Mesendoderm (in vitro differentiated cells): ENCODE results near the gene GRM5.

Source experiments
- DNase-seq: peaks from one replicate; pipeline ENCODE4 v3.0.0; 2013
- H2AK5ac ChIP-seq: 2 replicates; pipeline ENCODE4 v1.6.1; 2013; ENCODE audit warnings: low read length, inconsistent platforms
- H2BK120ac ChIP-seq: 2 replicates; pipeline ENCODE4 v1.6.1; 2013; ENCODE audit warnings: low read depth, mild to moderate bottlenecking, low read length, moderate library complexity, mixed read lengths
- H2BK15ac ChIP-seq: replicated peaks from 2 replicates; pipeline ENCODE4 v1.6.1; 2013; ENCODE audit warnings: low read depth, mild to moderate bottlenecking, moderate library complexity
- H2BK5ac ChIP-seq: 2 replicates; pipeline ENCODE4 v1.6.1; 2013; ENCODE audit warnings: low read length, inconsistent platforms
- H3K18ac ChIP-seq: 2 replicates; pipeline ENCODE4 v1.6.1; 2013; ENCODE audit warnings: mild to moderate bottlenecking, low read length, mixed read lengths
- H3K23ac ChIP-seq: one replicate; pipeline ENCODE4 v1.6.1; 2013; ENCODE audit warnings: low read length
- H3K27ac ChIP-seq: 2 replicates; pipeline ENCODE4 v1.5.1; 2013; ENCODE audit warnings: low read depth, mild to moderate bottlenecking, inconsistent platforms, low read length, moderate library complexity
- H3K27me3 ChIP-seq: 2 replicates; pipeline ENCODE4 v1.6.1; 2013; ENCODE audit warnings: low read length, control low read depth, mild to moderate bottlenecking, inconsistent platforms; ENCODE audit not compliant: insufficient read depth, poor library complexity
- H3K36me3 ChIP-seq: 2 replicates; pipeline ENCODE4 v1.6.1; 2013; ENCODE audit warnings: low read length, inconsistent platforms; ENCODE audit not compliant: control insufficient read depth, insufficient read depth
- H3K4ac ChIP-seq: one replicate; pipeline ENCODE4 v1.6.1; 2013; ENCODE audit warnings: low read depth, mild to moderate bottlenecking, low read length, moderate library complexity
- H3K4me1 ChIP-seq: 2 replicates; pipeline ENCODE4 v1.6.1; 2013; ENCODE audit warnings: low read depth, low read length, inconsistent platforms; ENCODE audit not compliant: control insufficient read depth
- H3K4me2 ChIP-seq: 2 replicates; pipeline ENCODE4 v1.6.1; 2013; ENCODE audit warnings: low read length
- H3K4me3 ChIP-seq: 2 replicates; pipeline ENCODE4 v1.5.1; 2013; ENCODE audit warnings: mild to moderate bottlenecking, low read length
- H3K56ac ChIP-seq: one replicate; pipeline ENCODE4 v1.6.1; 2013; ENCODE audit warnings: low read length
- H3K79me1 ChIP-seq: 2 replicates; pipeline ENCODE4 v1.6.1; 2013; ENCODE audit warnings: low read length, inconsistent platforms
- H3K79me2 ChIP-seq: 2 replicates; pipeline ENCODE4 v1.6.1; 2013; ENCODE audit warnings: mild to moderate bottlenecking, low read length; ENCODE audit not compliant: control insufficient read depth, insufficient read depth
- H3K9ac ChIP-seq: 2 replicates; pipeline ENCODE4 v1.6.1; 2013; ENCODE audit warnings: low read length, inconsistent platforms
- H4K5ac ChIP-seq: one replicate; pipeline ENCODE4 v1.6.1; 2013; ENCODE audit warnings: low read length
- H4K8ac ChIP-seq: one replicate; pipeline ENCODE4 v1.6.1; 2013; ENCODE audit warnings: low read depth, mild to moderate bottlenecking, control low read depth, low read length, moderate library complexity
- WGBS: extraction: QIAGEN DNeasy Blood & Tissue Kit; methylation state at CpG from one replicate; pipeline ENCODE4 v1.1.7; 2013; ENCODE audit warnings: low lambda C conversion rate, missing lambda C conversion rate; ENCODE audit not compliant: insufficient coverage; ENCODE audit errors: extremely low coverage; 5-methylcytosine and 5-hydroxymethylcytosine counted together

GRM5 gene

DNA sequence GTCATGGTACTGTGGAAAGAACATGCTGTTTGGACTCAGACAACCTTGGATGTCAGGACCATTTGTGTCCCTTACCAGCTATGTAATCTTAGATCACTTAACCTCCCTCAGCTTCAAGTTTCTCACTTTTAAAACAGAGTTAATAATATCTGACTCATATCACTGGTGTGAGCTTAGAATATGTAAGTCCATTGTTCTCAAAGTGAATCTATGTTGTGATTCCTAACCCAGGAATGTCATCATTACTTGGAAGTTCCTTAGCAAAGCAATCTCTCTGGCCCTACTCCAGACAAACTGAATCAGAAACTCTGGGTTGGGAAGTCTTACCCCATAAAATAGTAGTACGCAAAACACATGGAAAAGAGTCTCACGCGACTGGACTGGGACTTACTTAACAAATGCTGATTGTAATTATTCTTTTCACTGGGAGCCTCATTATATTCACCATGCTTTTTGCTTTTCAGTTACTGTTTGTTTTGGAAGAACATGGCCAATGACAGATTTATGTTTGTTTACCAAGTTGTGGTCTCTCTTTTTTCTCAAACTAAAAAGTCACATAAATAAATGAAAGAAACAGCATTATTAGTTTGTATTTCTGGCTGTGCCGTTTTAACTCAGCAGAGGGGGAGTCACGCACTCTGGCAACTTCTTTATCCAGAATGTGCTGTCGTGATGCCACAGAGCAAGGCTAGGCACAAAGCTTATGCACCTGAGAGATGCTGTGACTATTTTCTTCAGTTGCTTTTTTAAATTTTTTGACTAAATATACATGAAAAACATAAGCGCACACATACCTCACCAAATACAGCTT is 510.6 kb downstream of the GRM5 start:
- WGBS, result no CpG with 5 or more reads among the region's 7 CpGs
- Histone ChIP-seq H3K4me2 (no peak overlapping the region), H3K79me2 (no peaks in the 10 kb centered on the region), H3K27ac (no peak overlapping the region), H3K56ac (no peak overlapping the region), H2BK5ac (no peak overlapping the region), H3K4ac (no peak overlapping the region), H4K5ac (no peak overlapping the region), H3K9ac (no peak overlapping the region), H3K36me3 (no peaks in the 10 kb centered on the region), H2BK15ac (no peak overlapping the region), H3K4me1 (peaks cover 3% of the 10 kb centered on the region), H3K4me3 (no peak overlapping the region), H3K18ac (no peak overlapping the region), H3K27me3 (no peaks in the 10 kb centered on the region), H2AK5ac (no peak overlapping the region), H2BK120ac (no peak overlapping the region), H3K23ac (no peak overlapping the region), H4K8ac (no peak overlapping the region), H3K79me1 (no peaks in the 10 kb centered on the region)
- DNase-seq, result peak; percentile 22

DNA sequence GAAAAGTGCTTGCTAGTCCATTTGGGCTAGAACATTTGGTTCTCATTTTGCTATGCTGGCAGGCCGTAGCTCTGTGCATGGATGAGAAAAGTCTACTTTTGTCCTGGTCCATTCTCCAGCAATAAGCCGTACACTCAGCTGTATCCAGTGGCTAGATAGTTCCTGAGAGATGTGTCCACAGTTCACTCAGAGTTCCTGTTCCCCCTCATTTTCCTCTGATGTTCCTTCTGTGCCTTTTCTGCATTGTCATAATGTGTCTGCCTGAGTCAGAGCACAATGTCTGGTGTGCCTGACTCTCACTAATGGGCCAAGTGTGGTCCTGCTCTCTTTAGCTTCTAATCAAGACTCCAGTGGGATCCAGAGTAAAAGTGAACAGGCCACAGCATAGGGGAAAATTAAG is 512.6 kb downstream of the GRM5 start:
- no CpG with 5 or more reads among the region's 2 CpGs for WGBS
- no peak overlapping the region for H3K27ac ChIP-seq

DNA sequence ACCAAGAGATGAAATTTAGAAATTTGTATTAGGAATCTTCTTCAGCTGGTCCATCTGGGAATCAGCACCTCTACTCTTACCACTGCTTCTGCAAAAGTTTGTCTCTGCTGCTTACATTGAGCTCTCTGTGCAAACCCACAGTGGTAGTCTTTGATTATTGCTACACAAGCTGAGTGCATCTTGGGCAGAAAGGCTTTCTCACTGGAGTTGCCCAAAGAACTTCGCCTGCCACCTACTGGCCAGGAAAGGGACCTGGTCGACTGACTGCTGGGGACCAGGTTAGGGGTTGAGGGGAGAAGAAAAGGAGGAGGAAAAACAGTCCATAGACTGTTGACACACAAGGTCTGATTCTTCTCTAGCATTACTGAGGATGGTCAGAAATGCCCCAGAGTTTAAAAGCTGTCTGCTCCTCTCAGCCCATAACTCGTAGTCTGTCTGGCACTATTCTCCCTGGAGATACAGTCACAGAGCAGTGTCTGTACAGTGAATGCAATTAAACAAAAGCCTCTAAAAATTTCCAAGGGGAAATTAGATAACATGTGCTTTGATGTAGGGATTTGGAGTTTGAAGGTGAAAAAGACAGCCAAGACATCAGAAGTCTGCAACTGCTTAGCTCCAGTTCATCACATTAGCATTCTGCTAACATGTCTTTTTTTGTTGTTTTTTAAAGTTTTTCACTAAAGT is 513.3 kb downstream of the GRM5 start:
- H3K36me3 ChIP-seq, result no peaks in the 10 kb centered on the region
- no peak overlapping the region for H3K4me2 ChIP-seq
- WGBS, result no CpG with 5 or more reads among the region's 3 CpGs
- H3K27ac ChIP-seq, result no peak overlapping the region
- no peak overlapping the region for H2AK5ac ChIP-seq
- no peak overlapping the region for H2BK15ac ChIP-seq
- H3K79me1 ChIP-seq, result no peaks in the 10 kb centered on the region
- H3K23ac ChIP-seq, result no peak overlapping the region
- no peak overlapping the region for H2BK5ac ChIP-seq
- H3K56ac ChIP-seq, result no peak overlapping the region
- no peak overlapping the region for H4K5ac ChIP-seq
- H3K4me1 ChIP-seq, result peaks cover 3% of the 10 kb centered on the region
- H3K4ac ChIP-seq, result no peak overlapping the region
- H3K27me3 ChIP-seq, result no peaks in the 10 kb centered on the region
- no peak overlapping the region for H3K4me3 ChIP-seq
- no peaks in the 10 kb centered on the region for H3K79me2 ChIP-seq
- no peak overlapping the region for H4K8ac ChIP-seq
- H3K9ac ChIP-seq, result no peak overlapping the region
- H3K18ac ChIP-seq, result no peak overlapping the region
- peak; percentile 77 for DNase-seq
- no peak overlapping the region for H2BK120ac ChIP-seq

More for the DNA sequence above, 512.6 kb downstream of the GRM5 start:
- no peak overlapping the region for H2BK15ac ChIP-seq
- no peak overlapping the region for H3K18ac ChIP-seq
- H4K8ac ChIP-seq, result no peak overlapping the region
- H2BK5ac ChIP-seq, result no peak overlapping the region
- H3K4me2 ChIP-seq, result no peak overlapping the region
- no peak overlapping the region for H3K4ac ChIP-seq
- H3K79me1 ChIP-seq, result no peaks in the 10 kb centered on the region
- H3K56ac ChIP-seq, result no peak overlapping the region
- H3K9ac ChIP-seq, result no peak overlapping the region
- no peaks in the 10 kb centered on the region for H3K79me2 ChIP-seq
- no peak overlapping the region for H2BK120ac ChIP-seq
- no peak overlapping the region for H2AK5ac ChIP-seq
- no peak overlapping the region for H4K5ac ChIP-seq
- H3K36me3 ChIP-seq, result no peaks in the 10 kb centered on the region
- H3K23ac ChIP-seq, result no peak overlapping the region
- DNase-seq, result no peak
- H3K4me3 ChIP-seq, result no peak overlapping the region
- peaks cover 3% of the 10 kb centered on the region for H3K4me1 ChIP-seq
- no peaks in the 10 kb centered on the region for H3K27me3 ChIP-seq

- no peak overlapping the region for H3K9ac ChIP-seq
- H3K4me3 ChIP-seq, result no peak overlapping the region
- WGBS, result no CpG with 5 or more reads among the region's 3 CpGs
- H3K4me2 ChIP-seq, result no peak overlapping the region
- no peak overlapping the region for H2BK15ac ChIP-seq
- H3K36me3 ChIP-seq, result no peaks in the 10 kb centered on the region
- no peak overlapping the region for H4K8ac ChIP-seq
- DNase-seq, result no peak
- no peak overlapping the region for H3K18ac ChIP-seq
- no peak overlapping the region for H2AK5ac ChIP-seq
- no peak overlapping the region for H2BK120ac ChIP-seq
- no peaks in the 10 kb centered on the region for H3K27me3 ChIP-seq
- no peak overlapping the region for H4K5ac ChIP-seq
- no peak overlapping the region for H2BK5ac ChIP-seq
- no peak overlapping the region for H3K4ac ChIP-seq
- no peaks in the 10 kb centered on the region for H3K79me1 ChIP-seq
- no peaks in the 10 kb centered on the region for H3K4me1 ChIP-seq
- no peak overlapping the region for H3K27ac ChIP-seq
- H3K79me2 ChIP-seq, result no peaks in the 10 kb centered on the region
- no peak overlapping the region for H3K56ac ChIP-seq
- H3K23ac ChIP-seq, result no peak overlapping the region
Observed at GRCh38 chr11:88544656-88545280, 521.0 kb downstream of the GRM5 start.

GRCh38 chr11:88543902-88544655 is 521.7 kb downstream of the GRM5 start:
- H3K4ac ChIP-seq, result no peak overlapping the region
- no peak overlapping the region for H3K56ac ChIP-seq
- H3K9ac ChIP-seq, result no peak overlapping the region
- no peak overlapping the region for H2BK5ac ChIP-seq
- no peak overlapping the region for H3K4me2 ChIP-seq
- H3K4me3 ChIP-seq, result no peak overlapping the region
- H4K5ac ChIP-seq, result no peak overlapping the region
- H3K27ac ChIP-seq, result no peak overlapping the region
- no peak overlapping the region for H3K18ac ChIP-seq
- no peak overlapping the region for H4K8ac ChIP-seq
- no peaks in the 10 kb centered on the region for H3K27me3 ChIP-seq
- no peaks in the 10 kb centered on the region for H3K79me1 ChIP-seq
- H3K23ac ChIP-seq, result no peak overlapping the region
- H2BK15ac ChIP-seq, result no peak overlapping the region
- no peak overlapping the region for H2BK120ac ChIP-seq
- H3K4me1 ChIP-seq, result no peaks in the 10 kb centered on the region
- H2AK5ac ChIP-seq, result no peak overlapping the region
- H3K36me3 ChIP-seq, result no peaks in the 10 kb centered on the region
- no peaks in the 10 kb centered on the region for H3K79me2 ChIP-seq
- no CpG with 5 or more reads among the region's 5 CpGs for WGBS
- DNase-seq, result peak; percentile 90
